Gastrocnemius medialis (tissue), 4 donors: ENCODE data around the gene ARHGAP22. TPM values are rescaled to one million over a fixed set of nuclear protein-coding genes. Genes with fewer than 3 reads are reported as not detected.

Source experiments
- ATAC-seq, 2 donors: fragments of 150-250 bp; one replicate each; pipeline ENCODE4 v1.9.1; 2016
- DNase-seq, 2 donors: peaks; one replicate each; pipeline ENCODE4 v3.0.0-alpha.2; 2019
- H3K27ac ChIP-seq, 4 donors: fragments of 200-600 bp; sonication (generic); 1 replicate in 1 of 4; 2 replicates in 3 of 4; pipeline ENCODE4 v1.5.1; 2016 to 2018; ENCODE audit warnings: mild to moderate bottlenecking in 2 of 4, moderate library complexity in 1 of 4
- H3K27me3 ChIP-seq, 3 donors: fragments of 200-600 bp; sonication (generic) in 2 of 3; 1 replicate in 1 of 3; 2 replicates in 2 of 3; pipeline versions ENCODE4 v1.5.1 to v1.6.0; 2016 to 2019; ENCODE audit warnings: mild to moderate bottlenecking in 1 of 3, moderate library complexity in 1 of 3
- H3K36me3 ChIP-seq, 2 donors: fragments of 200-600 bp; sonication (generic) in 1 of 2; one replicate each; pipeline ENCODE4 v1.5.1; 2017 to 2018
- H3K4me1 ChIP-seq, 2 donors: fragments of 200-600 bp; sonication (generic) in 1 of 2; one replicate each; pipeline ENCODE4 v1.5.1; 2016 to 2017; ENCODE audit warnings: mild to moderate bottlenecking in 2 of 2
- H3K4me3 ChIP-seq, 4 donors: fragments of 200-600 bp; sonication (generic) in 3 of 4; 1 replicate in 1 of 4; 2 replicates in 3 of 4; pipeline ENCODE4 v1.5.1; 2016 to 2019; ENCODE audit warnings: mild to moderate bottlenecking in 2 of 4
- H3K9me3 ChIP-seq, 3 donors: fragments of 200-600 bp; sonication (generic) in 2 of 3; 1 replicate in 1 of 3; 2 replicates in 2 of 3; pipeline ENCODE4 v1.5.1; 2016 to 2019
- POLR2A ChIP-seq, 2 donors: fragments of 450-650 bp; IDR thresholded peaks; one replicate each; pipeline ENCODE4 v1.6.1; 2017; ENCODE audit warnings: antibody characterized with exemption in 2 of 2, mild to moderate bottlenecking in 2 of 2, moderate library complexity in 2 of 2
- in situ Hi-C, 4 donors: fragments of 200-750 bp; cut with MboI; loops; one replicate each; pipeline versions ENCODE4 v1.15.0 to v1.8.0; 2017; ENCODE audit warnings: low sequenced_read_pairs in 4 of 4
- intact Hi-C: fragments of 100-400 bp; cut with DNase I; formaldehyde crosslinking; loops from one replicate; pipeline ENCODE4 v1.15.1; 2023; ENCODE audit warnings: low total_unique reads
- total RNA-seq, 4 donors: library from RNA; depleted of rRNA; stranded (reverse); fragments of >200 nt; gene quantifications; one replicate each; pipeline versions ENCODE4 v1.1.0 to v1.2.3, GENCODE V29; 2016
- TF ChIP-seq, protein P1 (sequence below), 5 experiments: fragments of 450-650 bp in 3 of 5; fragments of 200-600 bp in 2 of 5; sonication (generic) in 2 of 5; IDR thresholded peaks in 4 of 5; conservative IDR thresholded peaks in 1 of 5; 1 replicate in 4 of 5; 2 replicates in 1 of 5; pipeline ENCODE4 v1.5.1; 2016 to 2019; ENCODE audit warnings: antibody characterized with exemption in 5 of 5, mild to moderate bottlenecking in 3 of 5, moderate library complexity in 3 of 5

The ARHGAP22 gene
- total RNA-seq, 4 donors from 2014 or later: 0.69 to 0.92 (median 0.72) TPM; not detected in 1

DNA sequence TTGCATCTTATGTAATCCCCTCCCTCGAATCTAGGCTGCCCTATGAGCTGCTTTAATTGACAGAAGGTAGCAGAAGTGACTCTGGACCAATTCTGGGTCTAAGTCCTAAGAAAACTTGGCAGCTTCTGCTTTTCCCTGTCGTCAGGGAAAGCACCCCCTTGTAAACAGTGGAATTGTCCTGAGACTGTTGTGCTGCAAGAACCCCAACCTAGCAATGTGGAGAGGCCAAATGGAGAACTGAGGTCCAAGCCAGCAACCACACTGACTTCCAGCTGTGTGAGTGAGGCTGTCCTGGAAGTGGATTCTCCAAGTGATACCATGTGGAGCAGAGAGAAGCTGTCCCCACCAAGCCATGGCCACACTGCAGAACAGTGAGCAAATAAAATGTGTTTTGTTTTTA, 75.5 kb downstream of the ARHGAP22 start:
- no peak overlapping the region for H3K4me3 ChIP-seq
- H3K36me3 ChIP-seq: no peaks in the 10 kb centered on the region
- peaks cover 3 to 12% (median 9%) of the 10 kb centered on the region in 3 donors for H3K27me3 ChIP-seq
- intact Hi-C loops: no loop called here
- ATAC-seq (no peak), DNase-seq (no peak)
- no peaks in the 10 kb centered on the region for H3K9me3 ChIP-seq
- no peaks in the 10 kb centered on the region for H3K4me1 ChIP-seq
- in situ Hi-C loops: loop anchor here in 2 of 4 donors (25.0 kb wide), 1 partner anchor 167 kb away; no protein-coding TSS in a partner anchor
- TF ChIP-seq, protein P1, sequence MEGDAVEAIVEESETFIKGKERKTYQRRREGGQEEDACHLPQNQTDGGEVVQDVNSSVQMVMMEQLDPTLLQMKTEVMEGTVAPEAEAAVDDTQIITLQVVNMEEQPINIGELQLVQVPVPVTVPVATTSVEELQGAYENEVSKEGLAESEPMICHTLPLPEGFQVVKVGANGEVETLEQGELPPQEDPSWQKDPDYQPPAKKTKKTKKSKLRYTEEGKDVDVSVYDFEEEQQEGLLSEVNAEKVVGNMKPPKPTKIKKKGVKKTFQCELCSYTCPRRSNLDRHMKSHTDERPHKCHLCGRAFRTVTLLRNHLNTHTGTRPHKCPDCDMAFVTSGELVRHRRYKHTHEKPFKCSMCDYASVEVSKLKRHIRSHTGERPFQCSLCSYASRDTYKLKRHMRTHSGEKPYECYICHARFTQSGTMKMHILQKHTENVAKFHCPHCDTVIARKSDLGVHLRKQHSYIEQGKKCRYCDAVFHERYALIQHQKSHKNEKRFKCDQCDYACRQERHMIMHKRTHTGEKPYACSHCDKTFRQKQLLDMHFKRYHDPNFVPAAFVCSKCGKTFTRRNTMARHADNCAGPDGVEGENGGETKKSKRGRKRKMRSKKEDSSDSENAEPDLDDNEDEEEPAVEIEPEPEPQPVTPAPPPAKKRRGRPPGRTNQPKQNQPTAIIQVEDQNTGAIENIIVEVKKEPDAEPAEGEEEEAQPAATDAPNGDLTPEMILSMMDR (IDR thresholded peaks at IDR 0.05 in 4 of 5, conservative IDR thresholded peaks at IDR 0.05 in 1 of 5): no peak
- TF ChIP-seq POLR2A (IDR thresholded peaks at IDR 0.05): no peak
- H3K27ac ChIP-seq: no peak overlapping the region

DNA sequence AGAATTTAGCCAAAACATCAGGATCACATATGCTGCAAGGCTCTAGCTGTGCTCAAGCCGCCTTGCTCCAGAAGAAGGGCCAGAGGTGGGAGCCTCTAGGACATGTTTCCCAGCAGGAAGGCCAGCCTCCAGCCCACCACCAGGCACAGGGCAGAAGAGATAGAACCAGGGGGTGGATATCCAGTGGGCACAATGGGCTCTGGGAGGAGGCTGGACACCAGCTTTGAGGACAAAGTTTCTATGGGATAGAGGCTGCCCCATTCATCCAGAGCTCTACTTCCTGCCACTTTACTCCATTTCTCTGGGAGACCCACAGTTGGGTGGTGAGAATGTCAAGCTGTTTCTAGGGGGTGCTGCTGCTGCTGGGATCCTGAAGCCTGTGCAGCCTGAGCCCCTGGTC, 77.1 kb downstream of the ARHGAP22 start:
- H3K36me3 ChIP-seq: no peaks in the 10 kb centered on the region
- in situ Hi-C loops (loop anchor here in 2 of 4 donors (25.0 kb wide), 1 partner anchor 165 kb away; no protein-coding TSS in a partner anchor), intact Hi-C loops (no loop called here)
- ATAC-seq (no peak), DNase-seq (no peak)
- H3K27ac ChIP-seq: no peak overlapping the region
- no peak overlapping the region for H3K4me3 ChIP-seq
- no peaks in the 10 kb centered on the region for H3K9me3 ChIP-seq
- TF ChIP-seq POLR2A (IDR thresholded peaks at IDR 0.05): no peak
- TF ChIP-seq, protein P1 (IDR thresholded peaks at IDR 0.05 in 4 of 5, conservative IDR thresholded peaks at IDR 0.05 in 1 of 5): no peak
- peaks cover 10 to 20% (median 16%) of the 10 kb centered on the region in 3 donors for H3K27me3 ChIP-seq
- peaks cover 0 to 6% of the 10 kb centered on the region in 2 donors for H3K4me1 ChIP-seq

DNA sequence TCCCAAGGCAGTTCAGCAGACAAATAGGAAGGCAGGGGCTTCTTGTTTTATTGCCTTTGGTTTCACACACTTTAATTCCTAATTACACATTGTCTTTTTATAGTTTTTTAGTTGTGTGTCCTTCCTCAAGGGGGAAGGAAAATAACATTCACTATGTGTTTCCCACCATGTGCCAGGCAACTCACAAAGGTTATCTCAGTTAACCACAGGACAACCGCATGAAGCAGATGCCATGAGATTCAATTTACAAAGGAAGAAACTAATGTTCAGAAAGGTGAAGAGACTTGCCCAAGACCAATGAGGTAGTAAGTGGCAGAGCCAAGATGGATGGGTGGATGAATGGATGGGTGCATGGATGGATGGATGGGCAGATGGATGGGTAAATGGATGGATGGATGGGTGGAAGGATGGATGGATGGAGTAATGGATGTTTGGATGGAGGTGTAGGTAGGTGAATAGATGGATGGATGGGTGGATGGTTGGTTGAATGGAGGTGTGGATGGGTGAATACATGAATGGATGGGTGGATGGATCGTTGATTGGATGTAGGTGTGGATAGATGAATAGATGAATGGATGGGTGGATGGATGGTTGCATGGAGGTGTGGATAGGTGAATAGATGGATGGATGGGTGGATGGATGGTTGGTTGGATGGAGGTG, 77.9 kb downstream of the ARHGAP22 start:
- Histone ChIP-seq H3K27me3 (peaks cover 18 to 28% (median 23%) of the 10 kb centered on the region in 3 donors), H3K36me3 (no peaks in the 10 kb centered on the region), H3K4me3 (no peak overlapping the region), H3K9me3 (no peaks in the 10 kb centered on the region), H3K27ac (no peak overlapping the region), H3K4me1 (peaks cover 0 to 6% of the 10 kb centered on the region in 2 donors)
- TF ChIP-seq POLR2A (IDR thresholded peaks at IDR 0.05): no peak
- TF ChIP-seq, protein P1 (IDR thresholded peaks at IDR 0.05 in 4 of 5, conservative IDR thresholded peaks at IDR 0.05 in 1 of 5): no peak
- intact Hi-C loops (no loop called here), in situ Hi-C loops (loop anchor here in 2 of 4 donors (25.0 kb wide), 1 partner anchor 165 kb away; no protein-coding TSS in a partner anchor)
- ATAC-seq (no peak), DNase-seq (no peak)

DNA sequence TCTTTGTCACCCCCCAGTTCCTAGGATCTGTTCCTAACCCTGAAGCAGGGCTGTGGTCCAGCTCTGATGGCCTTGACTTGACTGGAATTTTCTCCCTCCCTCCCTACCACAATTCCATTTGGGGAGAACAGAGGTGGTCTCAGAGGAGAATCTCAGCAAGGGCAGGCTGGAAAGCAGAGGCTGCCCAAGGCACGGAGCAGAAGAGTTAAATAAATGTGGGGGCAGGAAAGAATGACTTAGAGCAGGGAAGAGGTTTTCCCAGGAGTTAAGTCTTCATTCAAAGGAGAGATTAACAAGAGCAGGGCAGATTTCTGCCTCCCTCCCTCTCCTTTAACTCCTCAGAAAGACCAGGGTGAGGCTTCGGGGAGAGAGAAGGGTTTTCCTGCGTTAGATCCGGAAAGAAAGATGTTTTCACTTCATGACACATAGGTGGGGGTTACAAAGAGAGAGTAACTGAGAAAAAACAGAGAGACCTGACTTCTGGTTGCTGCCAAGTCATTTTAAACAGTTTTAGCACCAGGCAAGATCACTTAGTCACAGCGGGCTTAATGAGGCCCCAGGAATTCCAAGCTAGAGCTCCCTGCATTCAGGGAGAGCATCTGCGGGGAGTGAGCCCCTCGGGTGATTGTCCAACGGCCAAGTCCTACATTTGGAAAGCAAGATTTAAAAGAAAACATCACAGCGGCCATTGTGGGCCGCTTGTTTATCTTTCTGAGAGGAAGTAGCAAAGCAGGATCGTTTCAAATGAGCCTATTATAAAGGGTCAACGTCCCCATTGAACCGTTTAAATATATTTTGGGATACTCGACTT, 78.7 kb downstream of the ARHGAP22 start:
- peaks cover 18 to 31% (median 23%) of the 10 kb centered on the region in 3 donors for H3K27me3 ChIP-seq
- peaks cover 0 to 6% of the 10 kb centered on the region in 2 donors for H3K4me1 ChIP-seq
- ATAC-seq (no peak), DNase-seq (no peak)
- in situ Hi-C loops: loop anchor here in 2 of 4 donors (25.0 kb wide), 1 partner anchor 164 kb away; no protein-coding TSS in a partner anchor
- intact Hi-C loops: no loop called here
- no peak for TF ChIP-seq POLR2A (IDR thresholded peaks at IDR 0.05)
- TF ChIP-seq, protein P1 (IDR thresholded peaks at IDR 0.05 in 4 of 5, conservative IDR thresholded peaks at IDR 0.05 in 1 of 5): no peak
- H3K4me3 ChIP-seq: no peak overlapping the region
- H3K27ac ChIP-seq: no peak overlapping the region
- no peaks in the 10 kb centered on the region for H3K9me3 ChIP-seq
- H3K36me3 ChIP-seq: no peaks in the 10 kb centered on the region
